Mesendoderm (in vitro differentiated cells): ENCODE measurements around the gene HASPIN.

Experiments used
- DNase-seq: peaks from one replicate; pipeline ENCODE4 v3.0.0; 2013
- H2AK5ac ChIP-seq: 2 replicates; pipeline ENCODE4 v1.6.1; 2013; ENCODE audit warnings: low read length, inconsistent platforms
- H2BK120ac ChIP-seq: 2 replicates; pipeline ENCODE4 v1.6.1; 2013; ENCODE audit warnings: low read depth, mild to moderate bottlenecking, low read length, moderate library complexity, mixed read lengths
- H2BK15ac ChIP-seq: replicated peaks from 2 replicates; pipeline ENCODE4 v1.6.1; 2013; ENCODE audit warnings: low read depth, mild to moderate bottlenecking, moderate library complexity
- H2BK5ac ChIP-seq: 2 replicates; pipeline ENCODE4 v1.6.1; 2013; ENCODE audit warnings: low read length, inconsistent platforms
- H3K18ac ChIP-seq: 2 replicates; pipeline ENCODE4 v1.6.1; 2013; ENCODE audit warnings: mild to moderate bottlenecking, low read length, mixed read lengths
- H3K23ac ChIP-seq: one replicate; pipeline ENCODE4 v1.6.1; 2013; ENCODE audit warnings: low read length
- H3K27ac ChIP-seq: 2 replicates; pipeline ENCODE4 v1.5.1; 2013; ENCODE audit warnings: low read depth, mild to moderate bottlenecking, inconsistent platforms, low read length, moderate library complexity
- H3K27me3 ChIP-seq: 2 replicates; pipeline ENCODE4 v1.6.1; 2013; ENCODE audit warnings: low read length, control low read depth, mild to moderate bottlenecking, inconsistent platforms; ENCODE audit not compliant: insufficient read depth, poor library complexity
- H3K36me3 ChIP-seq: 2 replicates; pipeline ENCODE4 v1.6.1; 2013; ENCODE audit warnings: low read length, inconsistent platforms; ENCODE audit not compliant: control insufficient read depth, insufficient read depth
- H3K4ac ChIP-seq: one replicate; pipeline ENCODE4 v1.6.1; 2013; ENCODE audit warnings: low read depth, mild to moderate bottlenecking, low read length, moderate library complexity
- H3K4me1 ChIP-seq: 2 replicates; pipeline ENCODE4 v1.6.1; 2013; ENCODE audit warnings: low read depth, low read length, inconsistent platforms; ENCODE audit not compliant: control insufficient read depth
- H3K4me2 ChIP-seq: 2 replicates; pipeline ENCODE4 v1.6.1; 2013; ENCODE audit warnings: low read length
- H3K4me3 ChIP-seq: 2 replicates; pipeline ENCODE4 v1.5.1; 2013; ENCODE audit warnings: mild to moderate bottlenecking, low read length
- H3K56ac ChIP-seq: one replicate; pipeline ENCODE4 v1.6.1; 2013; ENCODE audit warnings: low read length
- H3K79me1 ChIP-seq: 2 replicates; pipeline ENCODE4 v1.6.1; 2013; ENCODE audit warnings: low read length, inconsistent platforms
- H3K79me2 ChIP-seq: 2 replicates; pipeline ENCODE4 v1.6.1; 2013; ENCODE audit warnings: mild to moderate bottlenecking, low read length; ENCODE audit not compliant: control insufficient read depth, insufficient read depth
- H3K9ac ChIP-seq: 2 replicates; pipeline ENCODE4 v1.6.1; 2013; ENCODE audit warnings: low read length, inconsistent platforms
- H4K5ac ChIP-seq: one replicate; pipeline ENCODE4 v1.6.1; 2013; ENCODE audit warnings: low read length
- H4K8ac ChIP-seq: one replicate; pipeline ENCODE4 v1.6.1; 2013; ENCODE audit warnings: low read depth, mild to moderate bottlenecking, control low read depth, low read length, moderate library complexity
- WGBS: extraction: QIAGEN DNeasy Blood & Tissue Kit; methylation state at CpG from one replicate; pipeline ENCODE4 v1.1.7; 2013; ENCODE audit warnings: low lambda C conversion rate, missing lambda C conversion rate; ENCODE audit not compliant: insufficient coverage; ENCODE audit errors: extremely low coverage; 5-methylcytosine and 5-hydroxymethylcytosine counted together

Gene HASPIN

GRCh38 chr17:3710951-3711383, 12.7 kb upstream of the HASPIN start:
- DNase-seq = peak; percentile 58
- H3K23ac ChIP-seq = no peak overlapping the region
- no CpG with 5 or more reads among the region's 5 CpGs for WGBS

GRCh38 chr17:3712811-3713463, 10.8 kb upstream of the HASPIN start:
- Histone ChIP-seq H3K9ac (no peak overlapping the region), H3K4me3 (no peak overlapping the region)
- no CpG with 5 or more reads among the region's 13 CpGs for WGBS

More at GRCh38 chr17:3710951-3711383, 12.7 kb upstream of the HASPIN start:
- H3K4me1 ChIP-seq = no peaks in the 10 kb centered on the region
- H2BK5ac ChIP-seq = no peak overlapping the region
- no peak overlapping the region for H3K4ac ChIP-seq
- H4K8ac ChIP-seq = no peak overlapping the region
- no peak overlapping the region for H2BK15ac ChIP-seq
- H3K79me1 ChIP-seq = no peaks in the 10 kb centered on the region
- no peak overlapping the region for H3K27ac ChIP-seq
- no peak overlapping the region for H2AK5ac ChIP-seq
- H3K56ac ChIP-seq = no peak overlapping the region
- no peak overlapping the region for H3K9ac ChIP-seq
- H3K18ac ChIP-seq = no peak overlapping the region
- H3K4me3 ChIP-seq = no peak overlapping the region
- no peaks in the 10 kb centered on the region for H3K79me2 ChIP-seq
- no peaks in the 10 kb centered on the region for H3K27me3 ChIP-seq
- no peak overlapping the region for H2BK120ac ChIP-seq
- H3K36me3 ChIP-seq = peaks cover 4% of the 10 kb centered on the region
- no peak overlapping the region for H4K5ac ChIP-seq
- H3K4me2 ChIP-seq = no peak overlapping the region

GRCh38 chr17:3715296-3715695, 8.4 kb upstream of the HASPIN start:
- H3K79me1 ChIP-seq = no peaks in the 10 kb centered on the region

More at GRCh38 chr17:3712811-3713463, 10.8 kb upstream of the HASPIN start:
- no peak overlapping the region for H2BK15ac ChIP-seq
- H4K8ac ChIP-seq = no peak overlapping the region
- no peak overlapping the region for H2AK5ac ChIP-seq
- no peak overlapping the region for H3K56ac ChIP-seq
- H3K4me1 ChIP-seq = no peaks in the 10 kb centered on the region
- no peaks in the 10 kb centered on the region for H3K27me3 ChIP-seq
- no peak overlapping the region for H3K4me2 ChIP-seq
- no peak overlapping the region for H3K4ac ChIP-seq
- H3K79me2 ChIP-seq = no peaks in the 10 kb centered on the region
- H3K18ac ChIP-seq = no peak overlapping the region
- H3K79me1 ChIP-seq = no peaks in the 10 kb centered on the region
- H2BK5ac ChIP-seq = no peak overlapping the region
- H3K36me3 ChIP-seq = peaks cover 4% of the 10 kb centered on the region
- DNase-seq = no peak
- no peak overlapping the region for H2BK120ac ChIP-seq
- no peak overlapping the region for H3K23ac ChIP-seq
- no peak overlapping the region for H3K27ac ChIP-seq
- H4K5ac ChIP-seq = no peak overlapping the region

DNA sequence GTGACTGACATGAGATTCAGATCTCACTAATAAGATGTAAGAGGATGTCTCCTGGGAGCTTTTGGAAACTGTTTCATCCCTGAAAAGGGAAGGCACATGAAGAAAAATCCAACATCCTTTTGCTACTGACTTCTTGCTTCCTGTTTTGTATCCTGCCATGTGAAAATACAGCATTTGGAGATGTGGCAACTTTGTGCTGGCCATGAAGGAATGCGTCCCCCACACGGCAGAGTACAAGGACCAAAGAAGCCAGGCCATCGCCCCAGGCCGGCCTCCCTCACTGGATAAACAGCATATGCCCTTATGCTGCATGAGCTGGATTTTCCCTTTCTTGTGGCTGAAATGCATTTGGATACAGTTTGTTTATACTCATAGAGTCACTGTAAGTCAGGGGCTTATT, 5.5 kb upstream of the HASPIN start:
- Histone ChIP-seq H3K27ac (no peak overlapping the region), H4K5ac (no peak overlapping the region), H2BK120ac (no peak overlapping the region), H3K79me2 (no peaks in the 10 kb centered on the region), H3K27me3 (no peaks in the 10 kb centered on the region), H3K56ac (no peak overlapping the region), H3K4me1 (no peaks in the 10 kb centered on the region), H3K18ac (no peak overlapping the region), H3K4me2 (no peak overlapping the region), H2BK5ac (no peak overlapping the region), H3K79me1 (no peaks in the 10 kb centered on the region), H2BK15ac (no peak overlapping the region), H3K23ac (no peak overlapping the region), H2AK5ac (no peak overlapping the region), H3K36me3 (no peaks in the 10 kb centered on the region), H3K9ac (no peak overlapping the region), H3K4ac (no peak overlapping the region), H4K8ac (no peak overlapping the region), H3K4me3 (no peak overlapping the region)
- no CpG with 5 or more reads among the region's 4 CpGs for WGBS
- no peak for DNase-seq

More at GRCh38 chr17:3715296-3715695, 8.4 kb upstream of the HASPIN start:
- Histone ChIP-seq H2BK15ac (no peak overlapping the region), H3K18ac (no peak overlapping the region), H3K9ac (no peak overlapping the region), H2AK5ac (no peak overlapping the region), H3K4me2 (no peak overlapping the region), H2BK5ac (no peak overlapping the region), H3K4ac (no peak overlapping the region), H3K27me3 (no peaks in the 10 kb centered on the region), H3K27ac (no peak overlapping the region), H2BK120ac (no peak overlapping the region), H4K8ac (no peak overlapping the region), H4K5ac (no peak overlapping the region), H3K4me3 (no peak overlapping the region), H3K36me3 (peaks cover 4% of the 10 kb centered on the region), H3K4me1 (no peaks in the 10 kb centered on the region), H3K23ac (no peak overlapping the region), H3K56ac (no peak overlapping the region), H3K79me2 (no peaks in the 10 kb centered on the region)
- no peak for DNase-seq
- no CpG with 5 or more reads among the region's 8 CpGs for WGBS

- Histone ChIP-seq H2BK15ac (no peak overlapping the region), H4K5ac (no peak overlapping the region), H3K9ac (no peak overlapping the region), H3K27ac (no peak overlapping the region), H3K18ac (no peak overlapping the region), H3K4me2 (no peak overlapping the region), H2AK5ac (no peak overlapping the region), H3K23ac (no peak overlapping the region), H2BK5ac (no peak overlapping the region), H3K4ac (no peak overlapping the region), H3K4me1 (no peaks in the 10 kb centered on the region), H2BK120ac (no peak overlapping the region), H3K36me3 (no peaks in the 10 kb centered on the region), H4K8ac (no peak overlapping the region), H3K79me1 (no peaks in the 10 kb centered on the region), H3K79me2 (peaks cover 3% of the 10 kb centered on the region), H3K27me3 (no peaks in the 10 kb centered on the region), H3K56ac (no peak overlapping the region), H3K4me3 (no peak overlapping the region)
- DNase-seq = no peak
Observed at GRCh38 chr17:3719265-3719664, 4.4 kb upstream of the HASPIN start.

DNA sequence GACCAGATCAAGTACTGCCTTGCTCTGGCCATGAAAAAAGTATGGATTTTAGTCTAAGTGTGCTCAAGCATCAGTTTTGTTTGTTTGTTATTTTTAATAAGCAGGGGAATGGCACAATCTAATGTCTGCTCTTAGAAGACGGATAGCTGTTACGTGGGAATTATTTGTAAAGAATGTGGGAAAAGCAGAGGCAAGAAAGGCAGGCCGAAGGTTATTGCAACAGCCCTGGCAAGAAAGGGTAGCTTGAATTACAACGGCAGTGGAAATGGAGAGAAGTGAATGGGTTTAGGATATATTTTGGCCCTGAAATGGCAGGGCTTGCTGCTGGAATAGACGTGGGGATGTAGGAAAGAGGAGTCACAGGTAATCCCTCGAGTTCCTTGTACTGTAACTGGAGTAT, 987 bp upstream of the HASPIN start:
- peaks cover 17% of the 10 kb centered on the region for H3K79me1 ChIP-seq
- no peak overlapping the region for H4K8ac ChIP-seq
- peaks cover 27% of the 10 kb centered on the region for H3K79me2 ChIP-seq
- H3K18ac ChIP-seq = no peak overlapping the region
- no peak overlapping the region for H3K23ac ChIP-seq
- H2BK5ac ChIP-seq = no peak overlapping the region
- H2BK15ac ChIP-seq = no peak overlapping the region
- H3K27ac ChIP-seq = no peak overlapping the region
- no peak overlapping the region for H2AK5ac ChIP-seq
- no peak overlapping the region for H4K5ac ChIP-seq
- H3K4me1 ChIP-seq = no peaks in the 10 kb centered on the region
- peak overlapping the region; percentile 96 for H3K9ac ChIP-seq
- no CpG with 5 or more reads among the region's 6 CpGs for WGBS
- DNase-seq = no peak
- no peak overlapping the region for H2BK120ac ChIP-seq
- H3K27me3 ChIP-seq = no peaks in the 10 kb centered on the region
- peaks cover 8% of the 10 kb centered on the region for H3K36me3 ChIP-seq
- H3K4me2 ChIP-seq = peak overlapping the region; percentile 37
- no peak overlapping the region for H3K4ac ChIP-seq
- H3K56ac ChIP-seq = peak overlapping the region; percentile 100
- H3K4me3 ChIP-seq = peak overlapping the region; percentile 92
